Tibial artery (tissue), 4 donors: ENCODE results near the gene C17orf50.

Experiments
- DNase-seq, 2 donors: peaks; one replicate each; pipeline ENCODE4 v3.0.0-alpha.2; 2019
- H3K27ac ChIP-seq, 2 donors: fragments of 200-600 bp; sonication (generic) in 1 of 2; 1 replicate in 1 of 2; 2 replicates in 1 of 2; pipeline ENCODE4 v1.5.1; 2018 to 2019; ENCODE audit warnings: mild to moderate bottlenecking in 1 of 2
- H3K27me3 ChIP-seq, 2 donors: fragments of 200-600 bp; sonication (generic) in 1 of 2; one replicate each; pipeline versions ENCODE4 v1.5.1 to v1.6.0; 2016 to 2019
- H3K36me3 ChIP-seq, 3 donors: fragments of 200-600 bp; sonication (generic) in 2 of 3; one replicate each; pipeline ENCODE4 v1.5.1; 2016 to 2019; ENCODE audit warnings: mild to moderate bottlenecking in 2 of 3
- H3K4me1 ChIP-seq, 4 donors: fragments of 200-600 bp; sonication (generic) in 2 of 4; 1 replicate in 3 of 4; 2 replicates in 1 of 4; pipeline ENCODE4 v1.5.1; 2016 to 2019
- H3K4me3 ChIP-seq, 2 donors: fragments of 200-600 bp; sonication (generic) in 1 of 2; 1 replicate in 1 of 2; 2 replicates in 1 of 2; pipeline ENCODE4 v1.5.1; 2018 to 2019; ENCODE audit warnings: mild to moderate bottlenecking in 2 of 2
- H3K9me3 ChIP-seq, 3 donors: fragments of 200-600 bp; sonication (generic) in 1 of 3; one replicate each; pipeline ENCODE4 v1.5.1; 2016 to 2019
- intact Hi-C: fragments of 100-400 bp; cut with DNase I; formaldehyde crosslinking; loops from one replicate; pipeline ENCODE4 v1.15.0; 2023; ENCODE audit warnings: low total_unique reads
- TF ChIP-seq, protein P1 (sequence below), 2 experiments: fragments of 200-600 bp in 1 of 2; fragments of 450-650 bp in 1 of 2; IDR thresholded peaks; one replicate each; pipeline ENCODE4 v1.5.1; 2017 to 2019; ENCODE audit warnings: antibody characterized with exemption in 2 of 2, mild to moderate bottlenecking in 1 of 2, moderate library complexity in 1 of 2

Gene C17orf50

DNA sequence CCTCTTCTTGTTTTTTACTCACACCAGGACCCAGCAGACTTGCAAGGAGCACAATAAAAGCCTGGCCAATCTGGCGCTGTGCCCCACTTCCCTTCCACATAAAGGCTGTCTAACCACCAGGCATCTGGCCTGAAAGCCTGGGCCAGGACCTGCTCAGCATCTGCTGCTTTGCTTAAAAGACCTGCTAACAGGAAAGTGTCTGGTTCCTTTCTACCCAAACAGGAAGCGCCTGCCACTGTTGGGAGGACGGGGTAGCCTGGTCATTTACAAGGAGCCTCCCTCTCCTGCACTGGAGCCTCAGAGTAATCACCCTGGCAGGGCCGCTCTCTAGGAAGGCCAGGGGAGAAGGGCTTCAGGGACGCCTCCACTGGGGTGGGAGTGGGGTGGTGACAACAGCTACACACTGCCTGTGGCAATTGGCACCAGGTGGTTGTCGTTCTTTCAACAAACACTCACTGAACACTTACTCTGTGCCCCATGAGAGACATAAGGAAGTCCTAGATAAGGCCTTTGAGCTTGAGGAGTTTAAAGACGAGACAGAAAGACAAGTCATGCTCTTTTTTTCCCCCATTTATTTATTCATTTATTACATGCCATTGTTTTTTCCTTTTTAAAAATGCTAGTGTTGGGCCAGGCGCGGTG lies 41.0 kb downstream of the C17orf50 start:
- peak; percentile 73 to 83 for DNase-seq
- TF ChIP-seq, protein P1, sequence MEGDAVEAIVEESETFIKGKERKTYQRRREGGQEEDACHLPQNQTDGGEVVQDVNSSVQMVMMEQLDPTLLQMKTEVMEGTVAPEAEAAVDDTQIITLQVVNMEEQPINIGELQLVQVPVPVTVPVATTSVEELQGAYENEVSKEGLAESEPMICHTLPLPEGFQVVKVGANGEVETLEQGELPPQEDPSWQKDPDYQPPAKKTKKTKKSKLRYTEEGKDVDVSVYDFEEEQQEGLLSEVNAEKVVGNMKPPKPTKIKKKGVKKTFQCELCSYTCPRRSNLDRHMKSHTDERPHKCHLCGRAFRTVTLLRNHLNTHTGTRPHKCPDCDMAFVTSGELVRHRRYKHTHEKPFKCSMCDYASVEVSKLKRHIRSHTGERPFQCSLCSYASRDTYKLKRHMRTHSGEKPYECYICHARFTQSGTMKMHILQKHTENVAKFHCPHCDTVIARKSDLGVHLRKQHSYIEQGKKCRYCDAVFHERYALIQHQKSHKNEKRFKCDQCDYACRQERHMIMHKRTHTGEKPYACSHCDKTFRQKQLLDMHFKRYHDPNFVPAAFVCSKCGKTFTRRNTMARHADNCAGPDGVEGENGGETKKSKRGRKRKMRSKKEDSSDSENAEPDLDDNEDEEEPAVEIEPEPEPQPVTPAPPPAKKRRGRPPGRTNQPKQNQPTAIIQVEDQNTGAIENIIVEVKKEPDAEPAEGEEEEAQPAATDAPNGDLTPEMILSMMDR (IDR thresholded peaks at IDR 0.05), result no peak
- intact Hi-C loops, result no loop called here
- H3K36me3 ChIP-seq, result no peaks in the 10 kb centered on the region
- H3K27ac ChIP-seq, result no peak overlapping the region
- H3K27me3 ChIP-seq, result no peaks in the 10 kb centered on the region
- H3K9me3 ChIP-seq, result no peaks in the 10 kb centered on the region
- peaks cover 0 to 42% (median 24%) of the 10 kb centered on the region in 4 donors for H3K4me1 ChIP-seq
- H3K4me3 ChIP-seq, result no peak overlapping the region

DNA sequence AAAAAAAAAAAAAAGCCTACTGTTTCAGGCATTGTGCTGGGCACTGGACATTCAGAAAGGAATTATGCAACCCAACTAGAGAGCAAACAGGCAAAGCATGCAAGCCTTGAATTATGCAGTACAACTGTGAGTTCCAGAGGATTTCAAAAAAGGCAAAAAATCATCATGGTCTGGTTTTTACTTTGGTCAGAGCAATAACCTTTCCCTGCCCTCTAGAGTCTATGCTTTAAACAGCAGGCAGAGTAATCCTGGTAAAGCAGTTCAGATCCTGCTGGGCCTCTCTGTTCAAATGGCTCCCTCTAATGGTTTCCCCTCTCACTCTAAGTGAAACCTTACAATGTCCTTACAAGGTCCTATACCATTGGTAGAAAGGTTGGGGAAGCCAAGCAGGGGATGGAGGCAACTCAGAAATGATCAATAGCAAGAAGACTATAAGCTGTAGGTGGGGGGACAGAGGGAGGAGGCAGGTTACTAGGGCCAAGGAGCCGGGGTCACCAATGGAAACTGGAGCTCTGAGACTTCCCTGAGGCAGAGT lies 44.0 kb downstream of the C17orf50 start:
- Histone ChIP-seq H3K9me3 (no peaks in the 10 kb centered on the region), H3K4me1 (peaks cover 0 to 56% (median 29%) of the 10 kb centered on the region in 4 donors), H3K27me3 (no peaks in the 10 kb centered on the region), H3K4me3 (no peak overlapping the region), H3K36me3 (no peaks in the 10 kb centered on the region), H3K27ac (peak overlapping the region in 1 of 2 donors; percentile 66)
- intact Hi-C loops, result loop anchor here (1.0 kb wide), 1 partner anchor 40 kb away; no protein-coding TSS in a partner anchor
- TF ChIP-seq, protein P1 (IDR thresholded peaks at IDR 0.05), result peak; percentile 89 to 99
- no peak for DNase-seq

DNA sequence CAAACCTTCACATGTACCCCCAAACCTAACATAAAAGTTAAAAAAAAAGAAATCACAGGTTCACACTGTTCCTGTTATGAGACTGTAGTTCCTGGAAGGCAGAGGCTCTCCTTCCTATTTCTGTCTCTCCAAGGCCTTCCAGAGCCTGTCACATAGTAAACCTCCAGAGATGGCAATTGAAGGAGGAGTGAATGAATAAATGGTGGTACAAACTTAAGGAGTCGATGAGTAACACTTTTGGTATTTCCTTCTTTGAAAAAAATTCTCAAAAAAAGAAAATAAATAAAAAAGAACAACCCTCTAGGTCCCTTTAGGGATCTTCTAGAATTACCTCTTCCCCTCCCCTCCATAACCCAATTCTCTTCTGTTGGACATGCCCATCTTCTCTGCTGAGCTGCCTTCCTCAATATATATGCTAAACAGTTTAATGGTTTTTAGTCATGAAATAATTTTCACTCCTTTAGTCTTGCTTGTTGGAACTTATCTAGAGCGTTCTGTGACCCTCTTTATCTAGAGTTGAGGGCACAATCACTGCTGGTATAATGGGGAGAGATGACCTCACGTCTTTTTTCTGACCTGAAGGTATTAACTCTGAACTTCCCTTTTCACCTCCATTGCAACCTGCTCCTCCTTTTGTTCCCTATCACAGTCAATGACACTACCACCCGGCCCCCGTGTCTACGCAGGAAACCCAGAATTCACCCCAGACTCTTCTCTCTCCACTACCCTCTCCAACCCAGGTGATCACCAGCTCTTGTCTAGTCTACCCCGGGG lies 46.9 kb downstream of the C17orf50 start:
- H3K4me1 ChIP-seq, result peaks cover 0 to 56% (median 25%) of the 10 kb centered on the region in 4 donors
- no peaks in the 10 kb centered on the region for H3K27me3 ChIP-seq
- H3K36me3 ChIP-seq, result no peaks in the 10 kb centered on the region
- H3K4me3 ChIP-seq, result no peak overlapping the region
- no peaks in the 10 kb centered on the region for H3K9me3 ChIP-seq
- TF ChIP-seq, protein P1 (IDR thresholded peaks at IDR 0.05), result no peak
- no peak for DNase-seq
- H3K27ac ChIP-seq, result peak overlapping the region; percentile 4 to 36
- intact Hi-C loops, result no loop called here

DNA sequence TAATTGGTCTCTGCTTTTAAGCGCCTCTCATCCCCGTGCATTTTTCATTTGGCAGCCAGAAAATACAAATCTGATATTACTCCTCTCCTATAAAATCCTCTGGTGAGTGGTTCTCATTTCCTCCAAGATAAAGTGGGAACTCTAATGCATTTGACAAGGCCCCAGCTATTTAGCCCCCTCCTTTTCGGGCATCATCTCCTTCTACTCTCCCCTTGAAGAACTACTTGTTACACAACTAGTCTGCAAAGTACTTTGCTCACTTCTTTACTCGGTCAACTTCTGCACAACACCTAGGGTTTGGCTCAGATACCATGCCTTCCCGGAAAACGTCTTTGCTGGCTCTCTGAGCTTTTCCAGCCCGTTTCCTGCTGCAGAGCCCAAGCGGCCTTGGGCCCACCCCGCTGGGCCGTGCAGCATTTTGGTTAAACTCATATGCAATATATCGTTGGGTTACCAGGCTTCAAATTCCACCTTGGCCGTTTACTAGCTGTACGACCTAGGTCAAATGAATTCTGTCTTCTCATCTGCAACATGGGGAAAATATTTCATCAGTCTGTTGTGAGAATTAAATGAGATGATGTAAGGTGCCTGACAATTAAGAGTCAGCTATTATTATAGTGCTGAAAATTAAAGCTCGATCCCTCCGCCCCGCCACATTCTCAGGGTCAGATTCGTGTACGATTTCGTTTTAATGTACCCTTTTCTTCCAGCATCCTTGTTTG lies 47.7 kb downstream of the C17orf50 start:
- intact Hi-C loops, result no loop called here
- Histone ChIP-seq H3K9me3 (no peaks in the 10 kb centered on the region), H3K36me3 (no peaks in the 10 kb centered on the region), H3K4me3 (peak overlapping the region; percentile 80 to 89), H3K27ac (peak overlapping the region; percentile 94 to 98), H3K27me3 (no peaks in the 10 kb centered on the region), H3K4me1 (peaks cover 0 to 64% (median 27%) of the 10 kb centered on the region in 4 donors)
- TF ChIP-seq, protein P1 (IDR thresholded peaks at IDR 0.05), result no peak
- no peak for DNase-seq
